ENCODE data around the gene SFT2D1.

DNA sequence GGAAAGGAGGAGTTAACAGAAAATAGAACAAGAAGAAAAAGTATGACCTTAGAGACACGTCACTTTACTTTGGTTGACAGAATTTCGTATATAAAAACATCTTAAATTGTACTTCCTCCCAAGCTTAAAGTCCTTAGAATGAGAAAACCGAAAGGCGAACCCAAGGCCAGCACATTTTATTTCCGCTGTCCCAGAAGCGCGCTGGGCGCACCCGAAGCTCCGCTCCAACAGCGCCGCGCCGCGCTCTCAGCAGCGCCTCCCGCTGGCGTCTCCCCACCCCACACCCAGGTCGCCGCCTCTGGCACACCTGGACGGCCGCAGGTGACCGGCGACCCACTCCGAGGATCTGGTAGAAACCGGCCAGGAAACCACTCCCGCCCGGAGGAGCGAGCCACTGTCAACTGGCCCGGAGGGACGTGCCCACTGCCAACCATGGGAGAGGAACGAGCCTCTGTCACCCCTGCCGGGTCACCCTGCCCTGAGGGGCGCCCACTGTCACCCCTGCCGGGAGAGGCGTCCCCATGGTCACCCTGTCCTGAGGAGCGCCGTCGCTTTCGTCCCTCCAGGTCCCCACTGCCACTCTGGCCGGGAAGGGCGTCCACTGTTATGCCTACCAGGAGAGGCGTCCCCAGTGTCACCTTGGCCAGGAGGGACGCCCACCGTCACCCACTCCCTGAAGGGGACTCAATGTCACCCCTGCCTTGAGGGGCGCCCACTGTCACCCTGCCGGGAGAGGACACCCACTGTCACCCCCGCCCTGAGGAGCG lies 39.6 kb upstream of the SFT2D1 start:
- TF ChIP-seq POLR2AphosphoS5 (IDR thresholded peaks at IDR 0.05; ENCODE audit: borderline replicate concordance, low read depth, low read length) (no peak), EZH2 (IDR thresholded peaks at IDR 0.05) (no peak)
